Liver (tissue), 9 donors: ENCODE results near the gene PTPN23. TPM values are rescaled to one million over a fixed set of nuclear protein-coding genes. Genes with fewer than 3 reads are reported as not detected.

ENCODE experiments used
- DNase-seq: peaks from one replicate; pipeline ENCODE4 v3.0.0-alpha.2; 2017; ENCODE audit warnings: low spot score
- H3K27ac ChIP-seq, 2 donors: one replicate each; pipeline ENCODE4 v1.7.0; 2013; ENCODE audit warnings: inconsistent platforms in 2 of 2, low read length in 2 of 2, control low read depth in 1 of 2, low read depth in 1 of 2, mild to moderate bottlenecking in 1 of 2
- H3K27me3 ChIP-seq, 4 donors: one replicate each; pipeline versions ENCODE4 v1.6.1 to v1.7.0; 2013; ENCODE audit warnings: low read length in 3 of 4, inconsistent platforms in 1 of 4, mild to moderate bottlenecking in 1 of 4, moderate library complexity in 1 of 4; ENCODE audit not compliant: control insufficient read depth in 4 of 4, insufficient read depth in 4 of 4
- H3K36me3 ChIP-seq, 4 donors: one replicate each; pipeline versions ENCODE4 v1.6.1 to v1.7.0; 2013; ENCODE audit warnings: low read length in 3 of 4, mild to moderate bottlenecking in 3 of 4, low read depth in 1 of 4, moderate library complexity in 1 of 4; ENCODE audit not compliant: control insufficient read depth in 4 of 4, insufficient read depth in 3 of 4
- H3K4me1 ChIP-seq, 4 donors: one replicate each; pipeline versions ENCODE4 v1.6.1 to v1.7.0; 2013; ENCODE audit warnings: low read length in 3 of 4, mild to moderate bottlenecking in 3 of 4, moderate library complexity in 1 of 4; ENCODE audit not compliant: control insufficient read depth in 4 of 4, insufficient read depth in 4 of 4
- H3K4me3 ChIP-seq, 3 donors: one replicate each; pipeline versions ENCODE4 v1.6.1 to v1.7.0; 2013; ENCODE audit warnings: low read length in 3 of 3, control low read depth in 1 of 3, low read depth in 1 of 3, mild to moderate bottlenecking in 1 of 3
- H3K9ac ChIP-seq, 2 donors: one replicate each; pipeline ENCODE4 v1.7.0; 2013; ENCODE audit warnings: low read length in 2 of 2, mild to moderate bottlenecking in 2 of 2, moderate library complexity in 2 of 2, control low read depth in 1 of 2, low read depth in 1 of 2
- H3K9me3 ChIP-seq, 4 donors: one replicate each; pipeline versions ENCODE4 v1.6.1 to v1.7.0; 2013; ENCODE audit warnings: low read length in 3 of 4; ENCODE audit not compliant: control insufficient read depth in 4 of 4
- ATF3 ChIP-seq: IDR thresholded peaks from 2 replicates; pipeline ENCODE4 v1.6.1; 2016; ENCODE audit warnings: antibody characterized with exemption
- CTCF ChIP-seq: fragments of 150-350 bp; IDR thresholded peaks from 2 replicates; pipeline ENCODE4 v1.5.1; 2017; ENCODE audit warnings: improper control_type of control experiment, low read depth, low read length; ENCODE audit not compliant: missing input control
- EGR1 ChIP-seq, 2 donors: IDR thresholded peaks; 2 replicates each; pipeline ENCODE4 v1.6.1; 2016 to 2018; ENCODE audit warnings: antibody characterized with exemption in 2 of 2, low read depth in 2 of 2
- FOXA1 ChIP-seq: IDR thresholded peaks from 2 replicates; pipeline ENCODE4 v1.6.1; 2016; ENCODE audit warnings: antibody characterized with exemption
- FOXA2 ChIP-seq: IDR thresholded peaks from 2 replicates; pipeline ENCODE4 v1.6.1; 2016; ENCODE audit warnings: antibody characterized with exemption
- GABPA ChIP-seq, 2 donors: IDR thresholded peaks in 1 of 2; conservative IDR thresholded peaks in 1 of 2; 2 replicates each; pipeline ENCODE4 v1.6.1; 2016; ENCODE audit warnings: antibody characterized with exemption in 2 of 2, mild to moderate bottlenecking in 1 of 2, moderate library complexity in 1 of 2
- HNF4A ChIP-seq, 2 donors: conservative IDR thresholded peaks; 2 replicates each; pipeline ENCODE4 v1.6.1; 2016; ENCODE audit warnings: antibody characterized with exemption in 2 of 2, mild to moderate bottlenecking in 2 of 2
- HNF4G ChIP-seq: IDR thresholded peaks from 2 replicates; pipeline ENCODE4 v1.6.1; 2016; ENCODE audit warnings: antibody characterized with exemption
- JUND ChIP-seq, 2 donors: IDR thresholded peaks; 2 replicates each; pipeline ENCODE4 v1.6.1; 2016; ENCODE audit warnings: antibody characterized with exemption in 2 of 2
- NR2F2 ChIP-seq: IDR thresholded peaks from 2 replicates; pipeline ENCODE4 v1.6.1; 2016; ENCODE audit warnings: antibody characterized with exemption
- RAD21 ChIP-seq, 2 donors: IDR thresholded peaks; 2 replicates each; pipeline ENCODE4 v1.6.1; 2016; ENCODE audit warnings: antibody characterized with exemption in 2 of 2, mild to moderate bottlenecking in 2 of 2
- RXRA ChIP-seq, 2 donors: IDR thresholded peaks; 2 replicates each; pipeline ENCODE4 v1.6.1; 2017 to 2018; ENCODE audit warnings: antibody characterized with exemption in 2 of 2, mild to moderate bottlenecking in 1 of 2
- SP1 ChIP-seq: IDR thresholded peaks from 2 replicates; pipeline ENCODE4 v1.6.1; 2018; ENCODE audit warnings: antibody characterized with exemption, mild to moderate bottlenecking
- TAF1 ChIP-seq: conservative IDR thresholded peaks from 2 replicates; pipeline ENCODE4 v1.6.1; 2016; ENCODE audit warnings: antibody characterized with exemption, mild to moderate bottlenecking
- YY1 ChIP-seq: IDR thresholded peaks from 2 replicates; pipeline ENCODE4 v1.6.1; 2016; ENCODE audit warnings: antibody characterized with exemption, mild to moderate bottlenecking
- WGBS: extraction: QIAGEN DNeasy Blood & Tissue Kit; methylation state at CpG from one replicate; pipeline ENCODE4 v1.1.7; 2013; 5-methylcytosine and 5-hydroxymethylcytosine counted together
- polyA plus RNA-seq, 2 donors: library from polyadenylated mRNA; stranded (reverse) in 1 of 2; unstranded in 1 of 2; fragments of 200-250 nt in 1 of 2; fragments of >200 nt in 1 of 2; fragmentation: Nextera tagmentation in 1 of 2; extraction: Ambion mirVana in 1 of 2; gene quantifications; one replicate each; pipeline versions ENCODE4 v1.2.1 to v1.2.3, GENCODE V29; 2013 to 2015
- total RNA-seq, 2 donors: library from RNA; depleted of rRNA; stranded (reverse); fragments of >200 nt; gene quantifications; one replicate each; pipeline ENCODE4 v1.2.3, GENCODE V29; 2014
- TF ChIP-seq, protein P1 (sequence below): IDR thresholded peaks from 2 replicates; pipeline ENCODE4 v1.6.1; 2016; ENCODE audit warnings: antibody characterized with exemption
- TF ChIP-seq, protein P2 (sequence below): IDR thresholded peaks from 2 replicates; pipeline ENCODE4 v1.6.1; 2016; ENCODE audit warnings: antibody characterized with exemption, mild to moderate bottlenecking
- donor health status: healthy.
- donor health status: healthy.
- donor health status: healthy.
- donor health status: healthy.
- donor health status: healthy.

PTPN23 gene
- total and polyA plus RNA-seq, 4 donors: 3.8 to 84.4 (median 11.5) TPM

GRCh38 chr3:47434849-47435248 lies 54.0 kb downstream of the PTPN23 start:
- TF ChIP-seq JUND (IDR thresholded peaks at IDR 0.05) (no peak), ATF3 (no peak), YY1 (peak; percentile 14), HNF4A (conservative IDR thresholded peaks at IDR 0.05) (peak; percentile 88 to 90), HNF4G (peak; percentile 59), NR2F2 (no peak), RAD21 (IDR thresholded peaks at IDR 0.05) (peak in 1 of 2 donors; percentile 24), FOXA2 (no peak), FOXA1 (no peak), EGR1 (IDR thresholded peaks at IDR 0.05; ENCODE audit: low read depth in 2 of 2) (peak in 1 of 2 donors; percentile 38), SP1 (peak; percentile 65), RXRA (IDR thresholded peaks at IDR 0.05) (peak; percentile 58 to 66), CTCF (no peak), TAF1 (no peak)
- TF ChIP-seq, protein P1, sequence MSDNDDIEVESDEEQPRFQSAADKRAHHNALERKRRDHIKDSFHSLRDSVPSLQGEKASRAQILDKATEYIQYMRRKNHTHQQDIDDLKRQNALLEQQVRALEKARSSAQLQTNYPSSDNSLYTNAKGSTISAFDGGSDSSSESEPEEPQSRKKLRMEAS: no peak
- TF ChIP-seq, protein P2, sequence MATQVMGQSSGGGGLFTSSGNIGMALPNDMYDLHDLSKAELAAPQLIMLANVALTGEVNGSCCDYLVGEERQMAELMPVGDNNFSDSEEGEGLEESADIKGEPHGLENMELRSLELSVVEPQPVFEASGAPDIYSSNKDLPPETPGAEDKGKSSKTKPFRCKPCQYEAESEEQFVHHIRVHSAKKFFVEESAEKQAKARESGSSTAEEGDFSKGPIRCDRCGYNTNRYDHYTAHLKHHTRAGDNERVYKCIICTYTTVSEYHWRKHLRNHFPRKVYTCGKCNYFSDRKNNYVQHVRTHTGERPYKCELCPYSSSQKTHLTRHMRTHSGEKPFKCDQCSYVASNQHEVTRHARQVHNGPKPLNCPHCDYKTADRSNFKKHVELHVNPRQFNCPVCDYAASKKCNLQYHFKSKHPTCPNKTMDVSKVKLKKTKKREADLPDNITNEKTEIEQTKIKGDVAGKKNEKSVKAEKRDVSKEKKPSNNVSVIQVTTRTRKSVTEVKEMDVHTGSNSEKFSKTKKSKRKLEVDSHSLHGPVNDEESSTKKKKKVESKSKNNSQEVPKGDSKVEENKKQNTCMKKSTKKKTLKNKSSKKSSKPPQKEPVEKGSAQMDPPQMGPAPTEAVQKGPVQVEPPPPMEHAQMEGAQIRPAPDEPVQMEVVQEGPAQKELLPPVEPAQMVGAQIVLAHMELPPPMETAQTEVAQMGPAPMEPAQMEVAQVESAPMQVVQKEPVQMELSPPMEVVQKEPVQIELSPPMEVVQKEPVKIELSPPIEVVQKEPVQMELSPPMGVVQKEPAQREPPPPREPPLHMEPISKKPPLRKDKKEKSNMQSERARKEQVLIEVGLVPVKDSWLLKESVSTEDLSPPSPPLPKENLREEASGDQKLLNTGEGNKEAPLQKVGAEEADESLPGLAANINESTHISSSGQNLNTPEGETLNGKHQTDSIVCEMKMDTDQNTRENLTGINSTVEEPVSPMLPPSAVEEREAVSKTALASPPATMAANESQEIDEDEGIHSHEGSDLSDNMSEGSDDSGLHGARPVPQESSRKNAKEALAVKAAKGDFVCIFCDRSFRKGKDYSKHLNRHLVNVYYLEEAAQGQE: no peak
- H3K9ac ChIP-seq: no peak overlapping the region
- peak; percentile 22 for DNase-seq
- H3K9me3 ChIP-seq: no peaks in the 10 kb centered on the region
- H3K27ac ChIP-seq: peak overlapping the region in 1 of 2 donors; percentile 58
- H3K27me3 ChIP-seq: no peaks in the 10 kb centered on the region
- H3K4me3 ChIP-seq: no peak overlapping the region
- WGBS: 33% methylated on average over 4 of the region's 4 CpGs
- H3K36me3 ChIP-seq: peaks cover 0 to 38% (median 19%) of the 10 kb centered on the region in 4 donors
- peaks cover 5 to 32% (median 24%) of the 10 kb centered on the region in 4 donors for H3K4me1 ChIP-seq

- DNase-seq: peak; percentile 14
- peaks cover 5 to 28% (median 24%) of the 10 kb centered on the region in 4 donors for H3K4me1 ChIP-seq
- H3K27me3 ChIP-seq: no peaks in the 10 kb centered on the region
- H3K36me3 ChIP-seq: peaks cover 4 to 34% (median 17%) of the 10 kb centered on the region in 4 donors
- no peak overlapping the region for H3K9ac ChIP-seq
- 36% methylated on average over 5 of the region's 5 CpGs for WGBS
- H3K27ac ChIP-seq: no peak overlapping the region
- no peaks in the 10 kb centered on the region for H3K9me3 ChIP-seq
- H3K4me3 ChIP-seq: no peak overlapping the region
- TF ChIP-seq GABPA (IDR thresholded peaks at IDR 0.05 in 1 of 2, conservative IDR thresholded peaks at IDR 0.05 in 1 of 2) (no peak), RXRA (IDR thresholded peaks at IDR 0.05) (peak in 1 of 2 donors; percentile 15), HNF4A (conservative IDR thresholded peaks at IDR 0.05) (peak; percentile 20 to 23)
Measured at GRCh38 chr3:47436180-47436579, 55.4 kb downstream of the PTPN23 start.
